ENCODE results near the gene RAB13.

Gene RAB13

DNA sequence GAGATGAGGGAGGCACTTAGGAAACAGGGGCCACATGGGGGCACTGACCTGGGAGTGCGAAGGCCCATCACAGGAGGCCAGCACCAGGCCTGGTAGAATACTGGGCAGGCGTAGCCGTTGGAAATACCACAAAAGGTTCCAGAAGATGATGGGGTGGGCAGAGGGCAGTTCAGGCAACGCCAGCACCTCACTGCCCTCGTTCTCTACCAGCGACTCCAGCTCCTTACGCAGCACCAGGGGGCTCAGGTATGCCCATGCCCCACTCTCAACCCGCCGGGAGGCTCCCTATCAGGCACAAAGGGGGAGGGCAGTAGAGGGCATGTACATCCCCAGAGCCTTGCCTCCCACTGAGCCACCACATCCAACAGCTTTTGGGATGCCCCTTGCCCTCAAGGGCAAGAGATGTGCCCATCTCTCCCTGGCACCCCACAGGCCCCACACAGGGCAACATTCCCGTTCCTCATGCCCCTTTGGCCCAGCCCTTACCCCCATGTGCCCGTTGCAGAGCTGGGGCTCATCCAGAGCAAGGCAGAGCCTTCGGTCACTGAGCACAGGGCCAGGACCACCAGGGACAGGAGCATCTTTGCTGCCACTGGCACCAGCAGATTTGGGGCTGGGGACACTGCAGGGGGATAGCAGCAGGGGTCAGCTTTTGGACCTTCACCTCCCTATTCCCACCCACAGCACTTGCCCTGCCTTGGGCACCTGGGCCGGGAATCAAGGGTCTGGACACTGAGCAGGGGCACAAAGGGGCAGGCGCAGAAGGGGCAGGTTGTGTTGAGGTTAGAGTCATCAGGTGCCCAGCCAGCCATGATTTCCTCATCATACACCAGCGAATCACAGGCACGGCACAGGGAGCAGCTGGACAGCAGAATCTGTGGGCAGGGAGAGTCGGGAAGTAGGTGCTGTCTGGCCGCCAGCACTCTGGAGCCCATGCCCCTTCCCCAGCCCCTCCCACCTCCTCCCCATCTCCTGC, 53.7 kb downstream of the RAB13 start:
- Histone ChIP-seq H3K9me2 (replicated peaks; ENCODE audit: low read depth, low read length) (no peaks in the 10 kb centered on the region), H3K79me2 (ENCODE audit: insufficient read depth, low read length) (no peaks in the 10 kb centered on the region), H3K9ac (ENCODE audit: low read depth, low read length, poor library complexity, severe bottlenecking) (no peak overlapping the region), H3K4me2 (ENCODE audit: low read depth, low read length, poor library complexity, severe bottlenecking) (no peak overlapping the region), H3K9me3 (ENCODE audit: insufficient read depth, low read depth, low read length) (no peaks in the 10 kb centered on the region), H3F3A (ENCODE audit: low read depth) (no peaks in the 10 kb centered on the region), H3K4me3 (ENCODE audit: low read length, poor library complexity, severe bottlenecking) (no peak overlapping the region), H3K4me1 (ENCODE audit: insufficient read depth, low read length, poor library complexity, severe bottlenecking) (no peaks in the 10 kb centered on the region), H3K27me3 (ENCODE audit: insufficient read depth, low read length, poor library complexity, severe bottlenecking) (no peaks in the 10 kb centered on the region), H2AFZ (ENCODE audit: low read length) (no peak overlapping the region), H4K20me1 (ENCODE audit: insufficient read depth, low read length, poor library complexity, severe bottlenecking) (no peaks in the 10 kb centered on the region), H3K36me3 (ENCODE audit: insufficient read depth, low read length) (peaks cover 29% of the 10 kb centered on the region; the same call in 1 of the 2 replicates)
- no peak for TF ChIP-seq EZH2phosphoT487 (IDR thresholded peaks at IDR 0.05; ENCODE audit: borderline replicate concordance)
- TF ChIP-seq CTCF (conservative IDR thresholded peaks at IDR 0.05; ENCODE audit: low read length), result no peak
